Gastroesophageal sphincter (tissue), 3 donors: ENCODE results near the gene ENTHD1.

Experiments used
- EP300 ChIP-seq: sonication (generic); formaldehyde crosslinking; IDR thresholded peaks from one replicate; pipeline ENCODE4 v1.6.1; 2017; ENCODE audit warnings: antibody characterized with exemption, mild to moderate bottlenecking
- POLR2A ChIP-seq, 2 donors: fragments of 450-650 bp; IDR thresholded peaks; one replicate each; pipeline ENCODE4 v1.6.1; 2017; ENCODE audit warnings: antibody characterized with exemption in 2 of 2, mild to moderate bottlenecking in 2 of 2, moderate library complexity in 1 of 2
- POLR2AphosphoS5 ChIP-seq: sonication (generic); formaldehyde crosslinking; IDR thresholded peaks from one replicate; pipeline ENCODE4 v1.6.1; 2017; ENCODE audit warnings: antibody characterized with exemption
- TF ChIP-seq, protein P1 (sequence below), 4 experiments: fragments of 200-600 bp in 2 of 4; fragments of 450-650 bp in 2 of 4; sonication (generic) in 1 of 4; IDR thresholded peaks; one replicate each; pipeline ENCODE4 v1.5.1; 2017 to 2019; ENCODE audit warnings: antibody characterized with exemption in 4 of 4, mild to moderate bottlenecking in 2 of 4, moderate library complexity in 2 of 4

- no peak for TF ChIP-seq POLR2A (IDR thresholded peaks at IDR 0.05)
- TF ChIP-seq, protein P1, sequence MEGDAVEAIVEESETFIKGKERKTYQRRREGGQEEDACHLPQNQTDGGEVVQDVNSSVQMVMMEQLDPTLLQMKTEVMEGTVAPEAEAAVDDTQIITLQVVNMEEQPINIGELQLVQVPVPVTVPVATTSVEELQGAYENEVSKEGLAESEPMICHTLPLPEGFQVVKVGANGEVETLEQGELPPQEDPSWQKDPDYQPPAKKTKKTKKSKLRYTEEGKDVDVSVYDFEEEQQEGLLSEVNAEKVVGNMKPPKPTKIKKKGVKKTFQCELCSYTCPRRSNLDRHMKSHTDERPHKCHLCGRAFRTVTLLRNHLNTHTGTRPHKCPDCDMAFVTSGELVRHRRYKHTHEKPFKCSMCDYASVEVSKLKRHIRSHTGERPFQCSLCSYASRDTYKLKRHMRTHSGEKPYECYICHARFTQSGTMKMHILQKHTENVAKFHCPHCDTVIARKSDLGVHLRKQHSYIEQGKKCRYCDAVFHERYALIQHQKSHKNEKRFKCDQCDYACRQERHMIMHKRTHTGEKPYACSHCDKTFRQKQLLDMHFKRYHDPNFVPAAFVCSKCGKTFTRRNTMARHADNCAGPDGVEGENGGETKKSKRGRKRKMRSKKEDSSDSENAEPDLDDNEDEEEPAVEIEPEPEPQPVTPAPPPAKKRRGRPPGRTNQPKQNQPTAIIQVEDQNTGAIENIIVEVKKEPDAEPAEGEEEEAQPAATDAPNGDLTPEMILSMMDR (IDR thresholded peaks at IDR 0.05), result no peak
- no peak for TF ChIP-seq EP300
- no peak for TF ChIP-seq POLR2AphosphoS5
These were observed 187.0 kb downstream of the ENTHD1 start for GRCh38 chr22:39706376-39707140.
